ENCODE results near the gene RPL22L1. TPM values are rescaled to one million over a fixed set of nuclear protein-coding genes. Genes with fewer than 3 reads are reported as not detected.

The RPL22L1 gene
- total and polyA plus RNA-seq, 4 donors: 19.1 to 82.1 (median 40.6) TPM

DNA sequence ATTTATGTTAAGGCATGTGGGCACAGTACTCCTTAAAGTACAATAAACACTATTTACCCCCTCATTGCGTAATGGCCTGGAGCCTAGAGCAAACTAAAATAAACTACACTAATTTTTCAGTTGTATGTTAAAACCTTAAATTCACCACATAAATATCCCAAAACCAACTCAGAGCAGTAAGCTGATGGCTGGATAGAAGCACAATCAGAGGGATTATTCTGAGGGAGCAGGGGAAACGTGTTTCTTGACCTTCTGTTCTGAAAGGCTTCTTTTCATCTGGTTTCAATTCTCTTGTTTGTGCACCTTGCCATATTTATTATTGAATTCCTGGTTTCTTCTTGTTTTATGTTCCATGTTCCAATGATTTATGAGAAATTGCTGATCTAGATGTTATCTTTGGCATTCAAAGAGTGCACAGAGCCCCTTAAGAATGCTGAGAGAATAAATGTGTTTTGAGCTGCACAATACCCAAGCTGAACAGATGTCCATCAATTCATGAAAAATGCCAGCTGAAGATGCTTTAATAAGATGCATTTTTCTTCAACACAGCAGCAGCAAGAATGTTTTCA is 29.6 kb downstream of the RPL22L1 start:
- TF ChIP-seq NR2F2 (IDR thresholded peaks at IDR 0.05) (no peak), RXRA (IDR thresholded peaks at IDR 0.05) (no peak), EGR1 (IDR thresholded peaks at IDR 0.05; ENCODE audit: low read depth in 2 of 2) (no peak), FOXA2 (IDR thresholded peaks at IDR 0.05) (no peak), FOXA1 (IDR thresholded peaks at IDR 0.05) (no peak), TAF1 (conservative IDR thresholded peaks at IDR 0.05) (no peak), YY1 (IDR thresholded peaks at IDR 0.05) (no peak), JUND (IDR thresholded peaks at IDR 0.05) (no peak), HNF4A (conservative IDR thresholded peaks at IDR 0.05) (no peak)
- TF ChIP-seq, protein P1, sequence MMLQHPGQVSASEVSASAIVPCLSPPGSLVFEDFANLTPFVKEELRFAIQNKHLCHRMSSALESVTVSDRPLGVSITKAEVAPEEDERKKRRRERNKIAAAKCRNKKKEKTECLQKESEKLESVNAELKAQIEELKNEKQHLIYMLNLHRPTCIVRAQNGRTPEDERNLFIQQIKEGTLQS (IDR thresholded peaks at IDR 0.05): no peak
- TF ChIP-seq, protein P2, sequence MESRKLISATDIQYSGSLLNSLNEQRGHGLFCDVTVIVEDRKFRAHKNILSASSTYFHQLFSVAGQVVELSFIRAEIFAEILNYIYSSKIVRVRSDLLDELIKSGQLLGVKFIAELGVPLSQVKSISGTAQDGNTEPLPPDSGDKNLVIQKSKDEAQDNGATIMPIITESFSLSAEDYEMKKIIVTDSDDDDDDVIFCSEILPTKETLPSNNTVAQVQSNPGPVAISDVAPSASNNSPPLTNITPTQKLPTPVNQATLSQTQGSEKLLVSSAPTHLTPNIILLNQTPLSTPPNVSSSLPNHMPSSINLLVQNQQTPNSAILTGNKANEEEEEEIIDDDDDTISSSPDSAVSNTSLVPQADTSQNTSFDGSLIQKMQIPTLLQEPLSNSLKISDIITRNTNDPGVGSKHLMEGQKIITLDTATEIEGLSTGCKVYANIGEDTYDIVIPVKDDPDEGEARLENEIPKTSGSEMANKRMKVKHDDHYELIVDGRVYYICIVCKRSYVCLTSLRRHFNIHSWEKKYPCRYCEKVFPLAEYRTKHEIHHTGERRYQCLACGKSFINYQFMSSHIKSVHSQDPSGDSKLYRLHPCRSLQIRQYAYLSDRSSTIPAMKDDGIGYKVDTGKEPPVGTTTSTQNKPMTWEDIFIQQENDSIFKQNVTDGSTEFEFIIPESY (IDR thresholded peaks at IDR 0.05): no peak
- TF ChIP-seq, protein P3, sequence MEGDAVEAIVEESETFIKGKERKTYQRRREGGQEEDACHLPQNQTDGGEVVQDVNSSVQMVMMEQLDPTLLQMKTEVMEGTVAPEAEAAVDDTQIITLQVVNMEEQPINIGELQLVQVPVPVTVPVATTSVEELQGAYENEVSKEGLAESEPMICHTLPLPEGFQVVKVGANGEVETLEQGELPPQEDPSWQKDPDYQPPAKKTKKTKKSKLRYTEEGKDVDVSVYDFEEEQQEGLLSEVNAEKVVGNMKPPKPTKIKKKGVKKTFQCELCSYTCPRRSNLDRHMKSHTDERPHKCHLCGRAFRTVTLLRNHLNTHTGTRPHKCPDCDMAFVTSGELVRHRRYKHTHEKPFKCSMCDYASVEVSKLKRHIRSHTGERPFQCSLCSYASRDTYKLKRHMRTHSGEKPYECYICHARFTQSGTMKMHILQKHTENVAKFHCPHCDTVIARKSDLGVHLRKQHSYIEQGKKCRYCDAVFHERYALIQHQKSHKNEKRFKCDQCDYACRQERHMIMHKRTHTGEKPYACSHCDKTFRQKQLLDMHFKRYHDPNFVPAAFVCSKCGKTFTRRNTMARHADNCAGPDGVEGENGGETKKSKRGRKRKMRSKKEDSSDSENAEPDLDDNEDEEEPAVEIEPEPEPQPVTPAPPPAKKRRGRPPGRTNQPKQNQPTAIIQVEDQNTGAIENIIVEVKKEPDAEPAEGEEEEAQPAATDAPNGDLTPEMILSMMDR (IDR thresholded peaks at IDR 0.05; ENCODE audit: low read depth, low read length, missing input control): no peak
- TF ChIP-seq, protein P4, sequence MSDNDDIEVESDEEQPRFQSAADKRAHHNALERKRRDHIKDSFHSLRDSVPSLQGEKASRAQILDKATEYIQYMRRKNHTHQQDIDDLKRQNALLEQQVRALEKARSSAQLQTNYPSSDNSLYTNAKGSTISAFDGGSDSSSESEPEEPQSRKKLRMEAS (IDR thresholded peaks at IDR 0.05): no peak
- Histone ChIP-seq H3K4me3 (ENCODE audit: low read depth in 1 of 3, low read length in 3 of 3) (no peak overlapping the region), H3K36me3 (ENCODE audit: control insufficient read depth in 4 of 4, insufficient read depth in 3 of 4, low read depth in 1 of 4, low read length in 3 of 4) (no peaks in the 10 kb centered on the region), H3K9me3 (ENCODE audit: control insufficient read depth in 4 of 4, low read length in 3 of 4) (peaks cover 0 to 3% (median 0%) of the 10 kb centered on the region in 4 donors), H3K27me3 (ENCODE audit: control insufficient read depth in 4 of 4, insufficient read depth in 4 of 4, low read length in 3 of 4) (no peaks in the 10 kb centered on the region), H3K4me1 (ENCODE audit: control insufficient read depth in 4 of 4, insufficient read depth in 4 of 4, low read length in 3 of 4) (no peaks in the 10 kb centered on the region), H3K9ac (ENCODE audit: low read depth in 1 of 2, low read length in 2 of 2) (no peak overlapping the region), H3K27ac (ENCODE audit: low read depth in 1 of 2, low read length in 2 of 2) (no peak overlapping the region)
- 93% methylated on average over 2 of the region's 2 CpGs for WGBS
- DNase-seq (ENCODE audit: low spot score): no peak

DNA sequence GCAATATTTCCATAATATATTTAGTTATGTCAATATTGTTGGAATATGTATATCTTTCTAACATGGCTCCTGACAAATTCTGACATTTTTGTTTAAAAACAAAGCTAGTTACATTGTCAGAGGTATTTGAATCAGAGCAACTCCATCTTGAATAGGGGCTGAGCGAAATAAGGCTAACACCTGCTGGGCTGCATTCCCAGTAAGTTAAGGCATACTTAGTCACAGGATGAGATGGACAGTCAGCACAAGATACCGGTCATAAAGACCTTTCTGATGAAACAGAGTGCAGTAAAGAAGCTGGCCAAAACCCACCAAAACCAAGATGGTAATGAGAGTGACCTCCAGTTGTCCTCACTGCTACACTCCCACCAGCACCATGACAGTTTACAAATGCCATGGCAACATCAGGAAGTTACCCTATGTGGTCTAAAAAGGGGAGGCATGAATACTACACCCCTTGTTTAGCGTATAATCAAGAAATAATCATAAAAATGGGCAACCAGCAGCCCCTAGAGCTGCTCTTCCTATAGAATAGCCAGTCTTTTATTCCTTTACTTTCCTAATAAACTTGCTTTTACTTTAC is 30.4 kb downstream of the RPL22L1 start:
- no peak overlapping the region for H3K27ac ChIP-seq (ENCODE audit: low read depth in 1 of 2, low read length in 2 of 2)
- H3K27me3 ChIP-seq (ENCODE audit: control insufficient read depth in 4 of 4, insufficient read depth in 4 of 4, low read length in 3 of 4): peaks cover 0 to under 1% (median 0%) of the 10 kb centered on the region in 4 donors
- H3K9ac ChIP-seq (ENCODE audit: low read depth in 1 of 2, low read length in 2 of 2): no peak overlapping the region
- TF ChIP-seq HNF4A (conservative IDR thresholded peaks at IDR 0.05) (no peak), RXRA (IDR thresholded peaks at IDR 0.05) (no peak), FOXA2 (IDR thresholded peaks at IDR 0.05) (no peak), SP1 (IDR thresholded peaks at IDR 0.05) (no peak), NR2F2 (IDR thresholded peaks at IDR 0.05) (no peak), RAD21 (IDR thresholded peaks at IDR 0.05) (no peak)
- TF ChIP-seq, protein P1 (IDR thresholded peaks at IDR 0.05): no peak
- TF ChIP-seq, protein P4 (IDR thresholded peaks at IDR 0.05): no peak
- H3K9me3 ChIP-seq (ENCODE audit: control insufficient read depth in 4 of 4, low read length in 3 of 4): peaks cover 0 to 1% (median 0%) of the 10 kb centered on the region in 4 donors
- H3K36me3 ChIP-seq (ENCODE audit: control insufficient read depth in 4 of 4, insufficient read depth in 3 of 4, low read depth in 1 of 4, low read length in 3 of 4): no peaks in the 10 kb centered on the region
- DNase-seq (ENCODE audit: low spot score): no peak
- H3K4me1 ChIP-seq (ENCODE audit: control insufficient read depth in 4 of 4, insufficient read depth in 4 of 4, low read length in 3 of 4): no peaks in the 10 kb centered on the region
- H3K4me3 ChIP-seq (ENCODE audit: low read depth in 1 of 3, low read length in 3 of 3): no peak overlapping the region
- 92% methylated on average over 3 of the region's 3 CpGs for WGBS
